GM12873 (cell line): Measurements from ENCODE around the gene ARHGAP20.

Source experiments
- CTCF ChIP-seq: IDR thresholded peaks from 2 replicates; pipeline ENCODE4 v1.5.1; 2012; ENCODE audit warnings: low read depth, mild to moderate bottlenecking, moderate library complexity, low read length, control low read depth; ENCODE audit not compliant: insufficient read depth; ENCODE audit errors: missing control alignments

Gene ARHGAP20

GRCh38 chr11:110600322-110600721 lies 111.9 kb downstream of the ARHGAP20 start:
- no peak for TF ChIP-seq CTCF

- no peak for TF ChIP-seq CTCF
Measured at GRCh38 chr11:110599207-110599606, 113.0 kb downstream of the ARHGAP20 start.

GRCh38 chr11:110598725-110599124 lies 113.5 kb downstream of the ARHGAP20 start:
- no peak for TF ChIP-seq CTCF

- no peak for TF ChIP-seq CTCF
Measured at GRCh38 chr11:110587972-110588371, 124.3 kb downstream of the ARHGAP20 start.

GRCh38 chr11:110587129-110587528 lies 125.1 kb downstream of the ARHGAP20 start:
- TF ChIP-seq CTCF, result no peak

GRCh38 chr11:110584150-110584549 lies 128.1 kb downstream of the ARHGAP20 start:
- no peak for TF ChIP-seq CTCF

GRCh38 chr11:110582728-110583432 lies 129.4 kb downstream of the ARHGAP20 start:
- no peak for TF ChIP-seq CTCF
